Measurements from ENCODE around the gene PARS2.

DNA sequence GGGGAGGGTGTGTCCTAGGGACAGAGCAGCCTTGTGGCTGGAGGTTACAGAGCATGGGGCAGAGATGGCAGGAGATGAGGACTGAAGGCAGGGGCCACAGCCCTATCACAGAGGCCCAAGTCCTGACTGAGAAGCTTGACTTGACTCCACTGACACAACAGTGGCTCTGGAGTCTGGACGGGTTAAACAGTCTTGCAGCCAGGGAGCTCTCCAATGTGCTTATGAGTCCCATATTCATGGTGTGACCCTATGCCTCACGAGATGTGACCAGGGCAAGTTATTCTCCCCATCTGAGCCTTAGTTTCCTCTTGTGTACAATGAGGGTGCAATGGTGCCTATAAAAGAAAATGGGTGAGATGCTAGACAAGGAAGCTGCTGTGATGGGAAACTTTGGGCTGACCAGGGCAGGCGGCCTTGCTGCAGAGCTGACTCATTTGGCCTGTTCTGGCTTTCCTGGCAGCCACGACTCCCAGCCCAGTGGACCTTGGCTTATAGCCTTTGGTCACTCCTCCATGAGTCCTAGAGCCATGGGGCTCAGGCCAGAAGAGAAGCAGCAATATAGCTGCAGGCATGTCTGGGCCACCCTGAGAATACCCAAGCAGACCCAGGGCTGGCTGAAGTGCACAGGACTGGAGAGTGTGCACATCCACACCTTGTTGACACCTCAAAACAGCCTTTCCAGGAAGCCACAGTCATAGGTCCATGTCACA lies 39.6 kb upstream of the PARS2 start:
- TF ChIP-seq, protein P1, sequence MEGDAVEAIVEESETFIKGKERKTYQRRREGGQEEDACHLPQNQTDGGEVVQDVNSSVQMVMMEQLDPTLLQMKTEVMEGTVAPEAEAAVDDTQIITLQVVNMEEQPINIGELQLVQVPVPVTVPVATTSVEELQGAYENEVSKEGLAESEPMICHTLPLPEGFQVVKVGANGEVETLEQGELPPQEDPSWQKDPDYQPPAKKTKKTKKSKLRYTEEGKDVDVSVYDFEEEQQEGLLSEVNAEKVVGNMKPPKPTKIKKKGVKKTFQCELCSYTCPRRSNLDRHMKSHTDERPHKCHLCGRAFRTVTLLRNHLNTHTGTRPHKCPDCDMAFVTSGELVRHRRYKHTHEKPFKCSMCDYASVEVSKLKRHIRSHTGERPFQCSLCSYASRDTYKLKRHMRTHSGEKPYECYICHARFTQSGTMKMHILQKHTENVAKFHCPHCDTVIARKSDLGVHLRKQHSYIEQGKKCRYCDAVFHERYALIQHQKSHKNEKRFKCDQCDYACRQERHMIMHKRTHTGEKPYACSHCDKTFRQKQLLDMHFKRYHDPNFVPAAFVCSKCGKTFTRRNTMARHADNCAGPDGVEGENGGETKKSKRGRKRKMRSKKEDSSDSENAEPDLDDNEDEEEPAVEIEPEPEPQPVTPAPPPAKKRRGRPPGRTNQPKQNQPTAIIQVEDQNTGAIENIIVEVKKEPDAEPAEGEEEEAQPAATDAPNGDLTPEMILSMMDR (IDR thresholded peaks at IDR 0.05), result no peak
- TF ChIP-seq RAD21 (conservative IDR thresholded peaks at IDR 0.05 in 1 of 2, IDR thresholded peaks at IDR 0.05 in 1 of 2), result no peak
- TF ChIP-seq TP53 (CRISPR knock-in tag; IDR thresholded peaks at IDR 0.05), result no peak
- TF ChIP-seq POLR2A (IDR thresholded peaks at IDR 0.05; ENCODE audit: low read length), result no peak
- no peak for TF ChIP-seq EP300 (IDR thresholded peaks at IDR 0.05)
- TF ChIP-seq, protein P2, sequence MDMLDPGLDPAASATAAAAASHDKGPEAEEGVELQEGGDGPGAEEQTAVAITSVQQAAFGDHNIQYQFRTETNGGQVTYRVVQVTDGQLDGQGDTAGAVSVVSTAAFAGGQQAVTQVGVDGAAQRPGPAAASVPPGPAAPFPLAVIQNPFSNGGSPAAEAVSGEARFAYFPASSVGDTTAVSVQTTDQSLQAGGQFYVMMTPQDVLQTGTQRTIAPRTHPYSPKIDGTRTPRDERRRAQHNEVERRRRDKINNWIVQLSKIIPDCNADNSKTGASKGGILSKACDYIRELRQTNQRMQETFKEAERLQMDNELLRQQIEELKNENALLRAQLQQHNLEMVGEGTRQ (IDR thresholded peaks at IDR 0.05), result no peak
- TF ChIP-seq CBX2 (IDR thresholded peaks at IDR 0.05; ENCODE audit: borderline replicate concordance, low read depth), result no peak

Measured in A549 (cell line).